Testis (tissue), 2 donors: ENCODE data around the gene SLC25A30.

Experiments used
- POLR2A ChIP-seq: fragments of 450-650 bp; IDR thresholded peaks from one replicate; pipeline ENCODE4 v1.6.1; 2017; ENCODE audit warnings: antibody characterized with exemption, mild to moderate bottlenecking, moderate library complexity
- TF ChIP-seq, protein P1 (sequence below), 3 experiments: fragments of 450-650 bp in 2 of 3; fragments of 200-600 bp in 1 of 3; sonication (generic) in 1 of 3; IDR thresholded peaks; one replicate each; pipeline ENCODE4 v1.5.1; 2016 to 2019; ENCODE audit warnings: antibody characterized with exemption in 3 of 3, mild to moderate bottlenecking in 2 of 3, moderate library complexity in 1 of 3

DNA sequence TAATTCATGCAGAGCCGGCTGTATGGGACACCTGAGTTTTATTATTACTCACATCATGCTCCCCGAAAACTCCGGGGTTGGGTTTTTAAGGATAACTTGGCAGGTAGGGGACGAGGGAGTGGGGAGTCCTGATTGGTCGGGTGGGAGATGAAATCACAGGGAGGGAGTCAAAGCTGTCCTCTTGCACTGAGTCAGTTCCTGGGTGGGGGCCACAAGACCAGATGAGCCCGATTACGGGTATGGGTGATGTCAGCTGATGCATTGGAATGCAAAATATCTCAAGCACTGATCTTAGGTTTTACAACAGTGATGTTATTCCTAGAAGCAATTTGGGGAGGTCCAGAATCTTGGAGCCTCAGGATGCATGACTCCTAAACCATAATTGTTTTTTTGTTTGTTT, 28.0 kb upstream of the SLC25A30 start:
- TF ChIP-seq, protein P1, sequence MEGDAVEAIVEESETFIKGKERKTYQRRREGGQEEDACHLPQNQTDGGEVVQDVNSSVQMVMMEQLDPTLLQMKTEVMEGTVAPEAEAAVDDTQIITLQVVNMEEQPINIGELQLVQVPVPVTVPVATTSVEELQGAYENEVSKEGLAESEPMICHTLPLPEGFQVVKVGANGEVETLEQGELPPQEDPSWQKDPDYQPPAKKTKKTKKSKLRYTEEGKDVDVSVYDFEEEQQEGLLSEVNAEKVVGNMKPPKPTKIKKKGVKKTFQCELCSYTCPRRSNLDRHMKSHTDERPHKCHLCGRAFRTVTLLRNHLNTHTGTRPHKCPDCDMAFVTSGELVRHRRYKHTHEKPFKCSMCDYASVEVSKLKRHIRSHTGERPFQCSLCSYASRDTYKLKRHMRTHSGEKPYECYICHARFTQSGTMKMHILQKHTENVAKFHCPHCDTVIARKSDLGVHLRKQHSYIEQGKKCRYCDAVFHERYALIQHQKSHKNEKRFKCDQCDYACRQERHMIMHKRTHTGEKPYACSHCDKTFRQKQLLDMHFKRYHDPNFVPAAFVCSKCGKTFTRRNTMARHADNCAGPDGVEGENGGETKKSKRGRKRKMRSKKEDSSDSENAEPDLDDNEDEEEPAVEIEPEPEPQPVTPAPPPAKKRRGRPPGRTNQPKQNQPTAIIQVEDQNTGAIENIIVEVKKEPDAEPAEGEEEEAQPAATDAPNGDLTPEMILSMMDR (IDR thresholded peaks at IDR 0.05): no peak
- no peak for TF ChIP-seq POLR2A
